SK-N-MC (cell line): Measurements from ENCODE around the gene SNX30.

Experiments
- EZH2 ChIP-seq: fragments of 200-600 bp; sonication (generic); IDR thresholded peaks from one replicate; pipeline ENCODE4 v1.6.1; 2017; ENCODE audit warnings: antibody characterized with exemption
- FOXP2 ChIP-seq: optimal IDR thresholded peaks from 2 replicates; pipeline ENCODE3; 2011; ENCODE audit warnings: mild to moderate bottlenecking, moderate library complexity; ENCODE audit not compliant: insufficient read depth; ENCODE audit errors: extremely low read length, control extremely low read depth
- POLR2AphosphoS5 ChIP-seq: IDR thresholded peaks from 2 replicates; pipeline ENCODE4 v1.6.1; 2012; ENCODE audit warnings: mild to moderate bottlenecking, low read depth, low read length, borderline replicate concordance

DNA sequence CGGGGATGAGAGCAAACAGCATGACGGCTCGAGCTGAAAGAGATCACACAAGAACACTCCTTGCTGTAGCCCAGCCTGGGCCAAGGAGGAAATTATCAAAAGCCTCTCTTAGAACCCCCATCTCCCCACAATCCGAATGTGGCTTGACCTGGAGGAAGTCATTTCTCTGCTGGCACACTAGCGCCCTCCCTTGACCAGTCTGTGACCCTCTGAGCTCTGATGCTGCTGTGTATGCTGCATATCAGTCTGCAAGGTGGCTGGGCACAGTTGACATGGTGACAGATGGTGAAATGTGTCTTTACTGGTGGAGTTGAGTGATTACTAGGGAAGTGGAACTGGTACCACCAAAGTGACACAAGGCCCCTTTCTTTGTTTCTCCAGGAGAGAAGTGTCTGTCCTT, 136.8 kb downstream of the SNX30 start:
- TF ChIP-seq EZH2 = no peak
- TF ChIP-seq POLR2AphosphoS5 = no peak
- no peak for TF ChIP-seq FOXP2
